IMR-90 (cell line): Measurements from ENCODE around the gene TIFAB. TPM values are rescaled to one million over a fixed set of nuclear protein-coding genes. Genes with fewer than 3 reads are reported as not detected.

Experiments
- ATAC-seq: fragments of 200-7000 bp; cut with Tn5 transposase; 2 replicates; pipeline ENCODE4 v1.9.1; 2020; ENCODE audit warnings: low read depth, mild to moderate bottlenecking, moderate library complexity
- BruUV-seq: library from RNA; stranded (reverse); fragments of 400-500 nt; replicated peaks from 2 replicates; lab custom pipeline; 2021; lab: Mats Ljungman, UMichigan
- CTCF ChIA-PET: fragments of 300-600 bp; formaldehyde crosslinking; extraction: SDS; loops from one replicate; lab custom pipeline; 2021; ENCODE audit warnings: antibody characterized with exemption; lab: Yijun Ruan, JAX
- POLR2A ChIA-PET: fragments of 300-600 bp; sonication (Branson Sonifier 250); formaldehyde crosslinking; loops from one replicate; lab custom pipeline; 2022; ENCODE audit warnings: antibody characterized with exemption; ENCODE audit not compliant: unreplicated experiment; lab: Charles Lee
- DNase-seq: peaks from one replicate; pipeline ENCODE4 v3.0.0; 2013
- H2AFZ ChIP-seq: replicated peaks from 2 replicates; pipeline ENCODE3; 2013; ENCODE audit warnings: low read length, mild to moderate bottlenecking; ENCODE audit not compliant: poor library complexity
- H2AK5ac ChIP-seq: 2 replicates; pipeline ENCODE4 v1.6.1; 2013; ENCODE audit warnings: low read depth, low read length, inconsistent platforms
- H2AK9ac ChIP-seq: replicated peaks from 2 replicates; pipeline ENCODE3; 2013; ENCODE audit warnings: mild to moderate bottlenecking, low read depth, low read length, moderate library complexity; ENCODE audit not compliant: poor library complexity
- H2BK120ac ChIP-seq: 2 replicates; pipeline ENCODE4 v1.6.1; 2013; ENCODE audit warnings: low read depth, low read length, inconsistent platforms
- H2BK15ac ChIP-seq: 3 replicates; pipeline ENCODE4 v1.6.1; 2013; ENCODE audit warnings: low read depth, low read length, inconsistent platforms
- H2BK20ac ChIP-seq: 2 replicates; pipeline ENCODE4 v1.6.1; 2013; ENCODE audit warnings: low read depth, mild to moderate bottlenecking, inconsistent platforms, low read length, moderate library complexity
- H2BK5ac ChIP-seq: 2 replicates; pipeline ENCODE4 v1.6.1; 2013; ENCODE audit warnings: mild to moderate bottlenecking, low read depth, low read length, inconsistent platforms; ENCODE audit not compliant: poor library complexity, severe bottlenecking
- H3K14ac ChIP-seq: replicated peaks from 2 replicates; pipeline ENCODE4 v1.6.1; 2013; ENCODE audit warnings: low read depth, low read length, inconsistent platforms
- H3K18ac ChIP-seq: 2 replicates; pipeline ENCODE4 v1.6.1; 2013; ENCODE audit warnings: low read depth, low read length, control low read depth
- H3K23ac ChIP-seq: 2 replicates; pipeline ENCODE4 v1.6.1; 2013; ENCODE audit warnings: low read depth, low read length, inconsistent platforms
- H3K27ac ChIP-seq: 2 replicates; pipeline ENCODE4 v1.5.1; 2013; ENCODE audit warnings: mild to moderate bottlenecking, control low read depth, low read length; ENCODE audit not compliant: insufficient read depth
- H3K27me3 ChIP-seq: 2 replicates; pipeline ENCODE4 v1.6.1; 2013; ENCODE audit warnings: low read length; ENCODE audit not compliant: control insufficient read depth, insufficient read depth
- H3K36me3 ChIP-seq: 2 replicates; pipeline ENCODE4 v1.6.1; 2013; ENCODE audit warnings: low read length, mixed read lengths; ENCODE audit not compliant: control insufficient read depth, insufficient read depth
- H3K4ac ChIP-seq: 2 replicates; pipeline ENCODE4 v1.6.1; 2013; ENCODE audit warnings: low read depth, low read length, inconsistent platforms
- H3K4me1 ChIP-seq: 2 replicates; pipeline ENCODE4 v1.6.1; 2013; ENCODE audit warnings: low read length, mixed read lengths; ENCODE audit not compliant: control insufficient read depth, insufficient read depth
- H3K4me2 ChIP-seq: 2 replicates; pipeline ENCODE4 v1.6.1; 2013; ENCODE audit warnings: low read depth, mild to moderate bottlenecking, control low read depth, low read length, moderate library complexity
- H3K4me3 ChIP-seq: 2 replicates; pipeline ENCODE4 v1.5.1; 2013; ENCODE audit warnings: low read depth, mild to moderate bottlenecking, control low read depth, low read length, moderate library complexity; ENCODE audit not compliant: insufficient read depth
- H3K56ac ChIP-seq: 2 replicates; pipeline ENCODE4 v1.6.1; 2013; ENCODE audit warnings: low read length, inconsistent platforms; ENCODE audit not compliant: insufficient read depth; ENCODE audit errors: extremely low read depth
- H3K79me1 ChIP-seq, 2 experiments: 2 replicates each; pipeline ENCODE4 v1.6.1; 2013; ENCODE audit warnings: low read length in 2 of 2, inconsistent platforms in 1 of 2, low read depth in 1 of 2
- H3K9ac ChIP-seq: 2 replicates; pipeline ENCODE4 v1.6.1; 2013; ENCODE audit warnings: low read depth, low read length, control low read depth
- H3K9me1 ChIP-seq: 2 replicates; pipeline ENCODE4 v1.6.1; 2013; ENCODE audit warnings: low read length, inconsistent platforms; ENCODE audit not compliant: insufficient read depth
- H3K9me3 ChIP-seq: 2 replicates; pipeline ENCODE4 v1.6.1; 2013; ENCODE audit warnings: low read length; ENCODE audit not compliant: control insufficient read depth, insufficient read depth
- H4K20me1 ChIP-seq: 2 replicates; pipeline ENCODE4 v1.6.1; 2013; ENCODE audit warnings: low read length, inconsistent platforms; ENCODE audit not compliant: insufficient read depth
- H4K5ac ChIP-seq: 2 replicates; pipeline ENCODE4 v1.6.1; 2013; ENCODE audit warnings: mild to moderate bottlenecking, low read depth, low read length, control low read depth
- H4K8ac ChIP-seq, 2 experiments: 2 replicates each; pipeline ENCODE4 v1.6.1; 2013; ENCODE audit warnings: low read depth in 2 of 2, low read length in 2 of 2, control low read depth in 1 of 2, inconsistent platforms in 1 of 2
- H4K91ac ChIP-seq: 2 replicates; pipeline ENCODE4 v1.6.1; 2013; ENCODE audit warnings: low read depth, low read length, inconsistent platforms; ENCODE audit not compliant: insufficient read depth
- BHLHE40 ChIP-seq: fragments of 150-350 bp; IDR thresholded peaks from 2 replicates; pipeline ENCODE4 v1.6.1; 2016; ENCODE audit warnings: mild to moderate bottlenecking, low read depth, low read length
- CEBPB ChIP-seq: IDR thresholded peaks from 2 replicates; pipeline ENCODE4 v1.6.1; 2012; ENCODE audit warnings: low read depth, low read length, improper control_type of control experiment
- CHD1 ChIP-seq: IDR thresholded peaks from 2 replicates; pipeline ENCODE4 v1.6.1; 2012; ENCODE audit warnings: low read depth, low read length, improper control_type of control experiment
- CTCF ChIP-seq: conservative IDR thresholded peaks from 2 replicates; pipeline ENCODE4 v1.5.1; 2012; ENCODE audit warnings: mild to moderate bottlenecking, low read depth, low read length, improper control_type of control experiment
- ELK1 ChIP-seq: fragments of 150-350 bp; IDR thresholded peaks from 2 replicates; pipeline ENCODE4 v1.6.1; 2016; ENCODE audit warnings: low read depth, mild to moderate bottlenecking, low read length, moderate library complexity, borderline replicate concordance
- FOS ChIP-seq: fragments of 150-350 bp; IDR thresholded peaks from 2 replicates; pipeline ENCODE4 v1.6.1; 2016; ENCODE audit warnings: low read depth, low read length
- MAFK ChIP-seq: IDR thresholded peaks from 2 replicates; pipeline ENCODE4 v1.6.1; 2012; ENCODE audit warnings: low read depth, low read length, improper control_type of control experiment
- MAZ ChIP-seq: IDR thresholded peaks from 2 replicates; pipeline ENCODE4 v1.6.1; 2012; ENCODE audit warnings: low read depth, mild to moderate bottlenecking, low read length, improper control_type of control experiment, moderate library complexity, borderline replicate concordance
- MXI1 ChIP-seq: IDR thresholded peaks from 2 replicates; pipeline ENCODE4 v1.6.1; 2012; ENCODE audit warnings: low read depth, mild to moderate bottlenecking, low read length, moderate library complexity, borderline replicate concordance
- NFE2L2 ChIP-seq: fragments of 150-350 bp; IDR thresholded peaks from 2 replicates; pipeline ENCODE4 v1.6.1; 2016; ENCODE audit warnings: low read depth, mild to moderate bottlenecking, low read length
- POLR2A ChIP-seq: IDR thresholded peaks from 2 replicates; pipeline ENCODE4 v1.6.1; 2012; ENCODE audit warnings: mild to moderate bottlenecking, low read depth, low read length
- RAD21 ChIP-seq: IDR thresholded peaks from 2 replicates; pipeline ENCODE4 v1.6.1; 2012; ENCODE audit warnings: low read length, improper control_type of control experiment
- RCOR1 ChIP-seq: IDR thresholded peaks from 2 replicates; pipeline ENCODE4 v1.6.1; 2012; ENCODE audit warnings: mild to moderate bottlenecking, low read length, improper control_type of control experiment; ENCODE audit not compliant: insufficient replicate concordance
- RFX5 ChIP-seq: IDR thresholded peaks from 2 replicates; pipeline ENCODE4 v1.8.0; 2012; ENCODE audit warnings: low read depth, mild to moderate bottlenecking, low read length, moderate library complexity
- SMC3 ChIP-seq: fragments of 150-350 bp; IDR thresholded peaks from 2 replicates; pipeline ENCODE4 v1.6.1; 2016; ENCODE audit warnings: low read depth, mild to moderate bottlenecking, antibody characterized with exemption, low read length, moderate library complexity
- USF2 ChIP-seq: fragments of 150-350 bp; IDR thresholded peaks from 2 replicates; pipeline ENCODE4 v1.6.1; 2017; ENCODE audit warnings: mild to moderate bottlenecking, antibody characterized with exemption, low read length, low read depth
- WGBS, 2 experiments: methylation state at CpG; one replicate each; pipeline versions ENCODE4 v1.1.5 to v1.1.7; 2013; ENCODE audit warnings: missing lambda C conversion rate in 2 of 2; ENCODE audit not compliant: insufficient read length in 1 of 2; ENCODE audit errors: extremely low coverage in 2 of 2; 5-methylcytosine and 5-hydroxymethylcytosine counted together
- dilution Hi-C: fragments of 300-500 bp; cut with HindIII; formaldehyde crosslinking; loops from one replicate; pipeline ENCODE4 v1.14.3; 2018; ENCODE audit warnings: low sequenced_read_pairs; ENCODE audit not compliant: unreplicated experiment
- in situ Hi-C: fragments of 300-500 bp; cut with MboI; formaldehyde crosslinking; loops from 3 replicates; pipeline ENCODE4 v1.14.3; 2019; ENCODE audit warnings: low sequenced_read_pairs, inconsistent platforms, mixed read lengths
- intact Hi-C: fragments of 100-400 bp; cut with micrococcal nuclease; formaldehyde crosslinking; loops from 2 replicates; pipeline ENCODE4 v1.10.0; 2022
- polyA plus RNA-seq, 3 experiments: library from polyadenylated mRNA; depleted of rRNA; stranded (reverse); fragments of >200 nt; gene quantifications; 2 replicates each; pipeline ENCODE4 v1.2.3, GENCODE V29; 2012; ENCODE audit warnings: low replicate concordance in 1 of 3
- total RNA-seq: library from RNA; depleted of rRNA; stranded (reverse); fragments of >200 nt; gene quantifications from 2 replicates; pipeline ENCODE4 v1.2.3, GENCODE V29; 2012

Gene TIFAB
- total and polyA plus RNA-seq, 2 of the 4 experiments (the other 2 are of a cell fraction): not detected

- dilution Hi-C loops (no loop called here), intact Hi-C loops (no loop called here), in situ Hi-C loops (no loop called here)
- no peak overlapping the region for H2AK9ac ChIP-seq
- H2AK5ac ChIP-seq: no peak overlapping the region
- H3K4me1 ChIP-seq: peaks cover 15% of the 10 kb centered on the region
- TF ChIP-seq MAFK: no peak
- no peak for TF ChIP-seq ELK1
- no peak for TF ChIP-seq RAD21
- no peak for TF ChIP-seq NFE2L2
- TF ChIP-seq POLR2A: no peak
- TF ChIP-seq MAZ: no peak
- no peak for TF ChIP-seq FOS
- TF ChIP-seq RFX5: no peak
- TF ChIP-seq CHD1: no peak
- no peak for TF ChIP-seq USF2
- TF ChIP-seq BHLHE40: no peak
- TF ChIP-seq CEBPB: no peak
- TF ChIP-seq RCOR1: no peak
- no peak for TF ChIP-seq SMC3
- no peak for TF ChIP-seq MXI1
- TF ChIP-seq CTCF: no peak
- no peak for ATAC-seq
- POLR2A ChIA-PET: interaction anchor here (0.6 kb wide), 1 partner anchor 15 kb away, joined by 28 read pairs; no protein-coding TSS in a partner anchor
- no peak overlapping the region for H3K14ac ChIP-seq
- no peak overlapping the region for H3K56ac ChIP-seq
- WGBS, 2 experiments: 75% methylated on average over 5 of the region's 14 CpGs; no CpG with 5 or more reads in 1 of the 2 experiments
- no peak overlapping the region for H2BK20ac ChIP-seq
- H4K91ac ChIP-seq: no peak overlapping the region
- no peak overlapping the region for H4K8ac ChIP-seq
- no peak overlapping the region for H3K23ac ChIP-seq
- H2BK15ac ChIP-seq: no peak overlapping the region
- no peaks in the 10 kb centered on the region for H3K36me3 ChIP-seq
- no peak overlapping the region for H2BK5ac ChIP-seq
- no peak for DNase-seq
- CTCF ChIA-PET: no interaction called here
- no peak overlapping the region for H3K18ac ChIP-seq
- no peaks in the 10 kb centered on the region for H3K9me3 ChIP-seq
- H4K5ac ChIP-seq: no peak overlapping the region
- BruUV-seq: no TSS peak
- H3K27ac ChIP-seq: no peak overlapping the region
- H2BK120ac ChIP-seq: no peak overlapping the region
- no peak overlapping the region for H3K4ac ChIP-seq
- H3K9ac ChIP-seq: no peak overlapping the region
- H3K4me2 ChIP-seq: no peak overlapping the region
- H3K27me3 ChIP-seq: peaks cover 45% of the 10 kb centered on the region
- no peaks in the 10 kb centered on the region for H3K9me1 ChIP-seq
- H3K79me1 ChIP-seq: no peaks in the 10 kb centered on the region
- H2AFZ ChIP-seq: no peak overlapping the region
- no peak overlapping the region for H3K4me3 ChIP-seq
- no peaks in the 10 kb centered on the region for H4K20me1 ChIP-seq
These were observed 38.9 kb upstream of the TIFAB start for GRCh38 chr5:135491038-135491551.
